GM23248 (cell line): ENCODE results near the gene ITGAL.

Experiments used
- EZH2 ChIP-seq: fragments of 200-600 bp; sonication (generic); IDR thresholded peaks from 2 replicates; pipeline ENCODE4 v1.6.1; 2018; ENCODE audit warnings: antibody characterized with exemption, mild to moderate bottlenecking; ENCODE audit not compliant: insufficient read depth, poor library complexity, severe bottlenecking
- EZH2phosphoT487 ChIP-seq: fragments of 200-600 bp; sonication (generic); IDR thresholded peaks from 2 replicates; pipeline ENCODE4 v1.6.1; 2018; ENCODE audit warnings: antibody characterized with exemption, moderate library complexity, mild to moderate bottlenecking, low read depth; ENCODE audit not compliant: insufficient read depth

GRCh38 chr16:30541502-30542329 lies 69.2 kb downstream of the ITGAL start:
- TF ChIP-seq EZH2: no peak
- no peak for TF ChIP-seq EZH2phosphoT487
